ENCODE data around the gene CKB. TPM values are rescaled to one million over a fixed set of nuclear protein-coding genes. Genes with fewer than 3 reads are reported as not detected.
A peak's percentile ranks its signal among the peaks of the same experiment; 100 is the strongest.

CKB gene
- total RNA-seq, 2 experiments from 2014 or later, result 5.9 to 6.1 TPM

DNA sequence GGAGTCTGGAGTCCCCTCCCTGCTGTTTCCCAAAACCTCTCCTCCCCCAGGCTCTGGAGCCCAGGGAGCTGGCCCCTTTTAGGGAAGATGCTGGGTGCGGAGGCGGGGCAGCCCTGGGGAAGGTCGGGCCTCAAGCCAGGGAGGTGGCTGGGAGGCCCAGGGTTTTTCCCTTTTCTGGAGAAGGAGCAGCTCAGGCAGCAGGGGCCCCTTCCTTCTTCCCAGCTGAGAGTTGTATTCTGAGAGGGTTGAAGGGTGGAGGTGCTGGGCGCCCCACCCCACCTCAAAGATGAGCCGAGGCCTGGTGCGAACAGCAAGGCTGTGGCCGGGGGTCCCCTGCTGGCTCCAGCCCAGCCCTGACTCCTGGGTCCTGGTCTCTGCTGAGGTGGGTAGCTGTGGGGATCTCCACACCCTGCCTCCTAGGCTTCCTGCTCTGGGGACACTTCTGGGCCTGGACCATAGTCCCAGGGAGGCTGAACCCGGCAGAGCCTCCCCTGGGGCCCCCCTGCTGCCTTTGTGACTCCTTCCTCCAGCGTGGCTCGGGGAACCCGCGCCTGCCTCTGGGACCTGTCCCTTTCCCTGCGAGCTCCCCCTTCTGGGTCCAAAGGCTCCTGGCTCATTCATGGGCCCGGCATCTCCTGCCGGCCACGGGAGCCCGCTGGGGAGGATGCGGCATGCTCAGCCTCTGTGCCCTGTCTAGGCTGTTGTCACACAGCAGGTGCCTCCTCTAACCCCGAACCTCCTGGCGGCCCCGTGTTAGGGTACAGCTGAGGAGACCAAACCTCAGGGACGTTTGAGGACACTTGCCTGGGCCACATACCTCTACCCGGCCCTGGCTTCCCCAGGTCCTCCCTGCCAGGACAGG is 10.7 kb upstream of the CKB start:
- ChIA-PET POLR2A (no interaction called here), CTCF (interaction anchor here (1.3 kb wide), 1 partner anchor 14 kb away, joined by 4 read pairs; no protein-coding TSS in a partner anchor)
- H3K4me1 Mint-ChIP-seq (ENCODE audit: low read depth), result peaks cover 25% of the 10 kb centered on the region
- DNase-seq, result no peak
- H3K27me3 Mint-ChIP-seq, result no peaks in the 10 kb centered on the region
- H3K4me3 Mint-ChIP-seq, result no peak overlapping the region
- intact Hi-C loops (cut with micrococcal nuclease), result no loop called here
- H3K36me3 Mint-ChIP-seq, result peaks cover 4% of the 10 kb centered on the region
- no peaks in the 10 kb centered on the region for H3K9me3 Mint-ChIP-seq
- H3K27ac Mint-ChIP-seq, result no peak overlapping the region

GRCh38 chr14:103532216-103533136 is 9.8 kb upstream of the CKB start:
- ChIA-PET CTCF (interaction anchor here (1.3 kb wide), 2 partner anchors 14 to 15 kb away, joined by 3 to 4 read pairs; no protein-coding TSS in a partner anchor), POLR2A (no interaction called here)
- H3K27ac Mint-ChIP-seq, result no peak overlapping the region
- no peak for DNase-seq
- no peak overlapping the region for H3K4me3 Mint-ChIP-seq
- H3K36me3 Mint-ChIP-seq, result peaks cover 4% of the 10 kb centered on the region
- H3K27me3 Mint-ChIP-seq, result no peaks in the 10 kb centered on the region
- intact Hi-C loops (cut with micrococcal nuclease), result no loop called here
- H3K4me1 Mint-ChIP-seq (ENCODE audit: low read depth), result peaks cover 32% of the 10 kb centered on the region
- no peaks in the 10 kb centered on the region for H3K9me3 Mint-ChIP-seq

DNA sequence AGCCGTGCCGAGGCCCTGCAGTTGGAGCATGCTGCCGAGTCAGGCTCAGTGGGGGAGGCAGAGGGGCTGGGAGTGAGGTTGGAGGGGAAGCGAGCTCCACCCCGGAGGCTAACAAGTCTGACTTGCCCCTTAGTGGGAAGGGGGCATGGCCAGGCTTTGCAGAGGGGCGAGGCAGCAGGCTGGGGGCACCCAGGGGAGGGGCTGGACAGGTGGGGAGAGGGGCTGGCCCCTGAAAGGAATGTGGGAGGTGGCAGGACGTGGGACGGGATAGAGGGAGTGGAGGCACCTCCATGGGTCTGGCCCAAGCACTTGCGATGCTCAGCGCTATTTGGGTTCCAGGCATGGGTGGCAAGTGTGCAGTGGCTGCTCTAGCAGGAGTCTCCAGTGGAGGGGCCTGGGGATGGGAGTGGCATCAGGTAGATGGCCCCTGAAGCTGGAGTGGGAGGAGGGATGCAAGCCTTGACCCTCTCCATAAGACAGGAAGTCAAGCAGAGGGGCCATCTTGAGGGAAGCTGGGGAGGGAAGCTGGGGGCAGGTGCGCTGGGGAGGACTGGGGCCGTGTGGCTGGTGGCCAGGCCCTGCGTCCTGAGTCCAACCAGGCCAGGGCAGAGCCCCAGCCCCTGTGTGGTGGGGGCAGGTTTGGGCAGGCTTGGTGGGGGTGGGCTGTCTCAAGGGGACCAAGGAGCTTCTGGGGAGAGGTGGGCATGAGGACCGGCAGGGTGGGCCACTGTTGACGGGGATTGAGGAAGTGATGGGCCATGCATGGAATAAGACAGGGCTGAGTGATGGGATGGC is 9.0 kb upstream of the CKB start:
- intact Hi-C loops (cut with micrococcal nuclease), result no loop called here
- Mint-ChIP-seq H3K36me3 (peaks cover 4% of the 10 kb centered on the region), H3K27me3 (no peaks in the 10 kb centered on the region), H3K4me3 (peak overlapping the region; percentile 28), H3K27ac (no peak overlapping the region), H3K4me1 (ENCODE audit: low read depth) (peaks cover 37% of the 10 kb centered on the region), H3K9me3 (no peaks in the 10 kb centered on the region)
- ChIA-PET CTCF (interaction anchor here (1.1 to 4.7 kb wide), 3 partner anchors 13 to 32 kb away, joined by 3 to 38 read pairs (median 3); no protein-coding TSS in a partner anchor), POLR2A (no interaction called here)
- DNase-seq, result no peak

DNA sequence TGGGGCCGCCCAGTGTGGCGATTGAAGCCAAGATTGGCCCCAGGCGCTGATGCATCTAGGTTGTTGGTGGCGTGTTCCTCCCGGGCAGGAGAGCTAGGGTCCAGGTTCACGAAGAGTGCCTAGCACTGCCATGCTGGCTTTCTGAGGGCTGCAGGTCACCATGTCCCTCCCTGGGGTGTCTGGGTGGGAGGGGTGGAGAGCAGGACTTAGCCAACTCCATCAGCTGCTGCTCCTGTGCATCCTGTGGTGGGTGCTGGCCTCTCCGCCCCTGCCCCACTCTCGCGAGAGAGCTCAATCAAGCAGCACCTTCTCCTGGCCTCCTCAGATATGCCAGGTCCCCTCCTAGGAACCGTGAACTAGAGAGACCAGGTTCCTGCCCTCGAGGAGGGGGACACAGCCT is 8.2 kb upstream of the CKB start:
- CTCF ChIA-PET, result interaction anchor here (0.9 to 4.7 kb wide), 3 partner anchors 12 to 31 kb away, joined by 3 to 38 read pairs (median 3); no protein-coding TSS in a partner anchor
- peak overlapping the region; percentile 94 for H3K4me3 Mint-ChIP-seq

GRCh38 chr14:103530390-103530789 is 7.8 kb upstream of the CKB start:
- H3K27ac Mint-ChIP-seq, result no peak overlapping the region
- DNase-seq, result peak; percentile 48

More for the DNA sequence above, 8.2 kb upstream of the CKB start:
- no peak for DNase-seq
- POLR2A ChIA-PET, result interaction anchor here (0.9 kb wide), 1 partner anchor 31 kb away, joined by 3 read pairs; no protein-coding TSS in a partner anchor
- H3K36me3 Mint-ChIP-seq, result peaks cover 4% of the 10 kb centered on the region
- H3K27me3 Mint-ChIP-seq, result no peaks in the 10 kb centered on the region
- H3K4me1 Mint-ChIP-seq (ENCODE audit: low read depth), result peaks cover 37% of the 10 kb centered on the region
- no peaks in the 10 kb centered on the region for H3K9me3 Mint-ChIP-seq
- no peak overlapping the region for H3K27ac Mint-ChIP-seq
- intact Hi-C loops (cut with micrococcal nuclease), result no loop called here

DNA sequence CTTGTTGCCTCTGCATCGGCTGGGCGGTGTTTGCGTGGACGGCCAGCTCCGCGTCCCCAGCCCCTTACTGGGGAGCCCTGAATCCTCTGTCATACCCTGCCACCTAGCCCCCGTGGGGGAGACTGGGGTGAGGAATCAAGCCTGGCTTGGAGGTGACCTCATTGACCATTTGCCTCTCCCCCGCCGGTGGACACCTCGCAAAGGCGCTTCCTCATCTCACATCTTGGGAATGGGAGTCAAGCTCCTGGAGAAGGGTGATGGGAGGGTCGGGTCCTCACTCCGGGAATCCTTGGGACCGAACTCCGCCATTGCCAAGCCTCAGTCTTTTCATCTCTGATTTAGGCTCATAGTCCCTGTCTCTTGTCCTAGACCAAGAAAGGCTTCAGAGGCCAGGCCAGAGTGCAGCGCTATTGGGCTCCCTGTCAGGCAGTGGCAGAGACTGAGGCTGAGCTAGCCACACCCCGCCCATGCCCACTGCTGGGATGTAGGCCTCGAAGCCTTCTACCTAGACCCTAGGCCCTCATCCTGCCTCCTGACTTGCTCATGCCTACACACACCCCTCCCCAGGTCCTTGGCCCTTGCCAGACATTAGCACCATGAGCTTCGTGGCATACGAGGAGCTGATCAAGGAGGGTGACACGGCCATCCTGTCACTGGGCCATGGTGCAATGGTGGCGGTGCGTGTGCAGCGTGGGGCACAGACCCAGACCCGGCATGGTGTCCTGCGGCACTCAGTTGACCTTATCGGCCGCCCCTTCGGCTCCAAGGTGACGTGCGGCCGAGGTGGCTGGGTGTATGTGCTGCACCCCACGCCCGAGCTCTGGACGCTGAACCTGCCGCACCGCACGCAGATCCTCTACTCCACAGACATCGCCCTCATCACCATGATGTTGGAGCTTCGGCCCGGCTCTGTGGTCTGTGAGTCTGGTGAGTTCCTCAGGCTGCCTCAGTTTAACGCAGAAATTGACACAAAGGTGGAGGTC is 7.0 kb upstream of the CKB start:
- peak overlapping the region; percentile 94 for H3K4me3 Mint-ChIP-seq
- CTCF ChIA-PET, result interaction anchor here (0.9 to 4.7 kb wide), 4 partner anchors 9 to 21 kb away, joined by 3 to 38 read pairs (median 4); no protein-coding TSS in a partner anchor

More at GRCh38 chr14:103530390-103530789, 7.8 kb upstream of the CKB start:
- Mint-ChIP-seq H3K4me3 (peak overlapping the region; percentile 94), H3K27me3 (no peaks in the 10 kb centered on the region), H3K36me3 (peaks cover 4% of the 10 kb centered on the region), H3K4me1 (ENCODE audit: low read depth) (peaks cover 37% of the 10 kb centered on the region), H3K9me3 (no peaks in the 10 kb centered on the region)
- intact Hi-C loops (cut with micrococcal nuclease), result no loop called here
- CTCF ChIA-PET, result interaction anchor here (0.9 to 4.7 kb wide), 5 partner anchors 9 to 31 kb away, joined by 3 to 38 read pairs (median 3); no protein-coding TSS in a partner anchor
- POLR2A ChIA-PET, result interaction anchor here (0.9 kb wide), 1 partner anchor 31 kb away, joined by 3 read pairs; no protein-coding TSS in a partner anchor

DNA sequence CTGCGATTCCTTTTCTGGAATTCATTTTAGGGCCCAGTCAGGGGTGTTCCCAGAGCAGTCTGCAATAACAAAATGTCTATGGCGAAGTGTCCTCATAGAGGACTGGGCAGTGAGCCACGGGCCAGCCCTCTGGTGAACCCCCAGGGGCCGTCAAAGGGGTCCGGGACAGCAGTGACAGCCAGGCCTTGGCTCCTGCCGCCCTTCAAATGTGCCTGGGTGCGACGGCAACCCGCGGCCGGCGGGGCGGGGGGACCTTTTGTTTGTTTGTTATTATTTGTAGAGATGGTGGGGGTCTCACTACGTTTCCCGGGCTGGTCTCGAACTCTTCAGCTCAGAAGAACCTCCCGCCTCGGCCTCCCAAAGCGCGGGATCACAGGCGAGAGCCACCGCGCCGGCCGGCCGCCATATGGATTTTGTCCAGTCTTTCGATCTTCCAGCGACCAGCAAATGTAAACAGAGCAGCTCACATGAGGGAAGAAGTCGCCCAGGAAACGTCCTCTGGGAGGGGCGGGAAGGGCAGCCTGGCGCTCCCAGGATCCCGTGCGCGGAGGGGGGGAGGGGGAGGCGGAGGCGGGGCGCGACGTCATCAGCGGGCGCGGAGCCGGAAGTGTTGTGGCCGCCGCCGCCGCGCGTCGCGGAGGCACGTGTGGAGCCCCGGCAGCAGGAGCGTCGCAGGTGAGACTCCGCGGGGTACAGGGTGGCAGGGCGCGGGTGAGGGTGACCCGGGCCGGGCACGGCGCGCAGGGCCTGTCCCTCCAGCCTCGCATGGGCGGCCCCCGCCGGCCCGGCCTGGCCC is 6.2 kb upstream of the CKB start, which contains the start of gene TRMT61A:
Gene TRMT61A, plus strand, starts transcription at position 610 of the 796 bp plus-strand sequence. CDS start 783 bp downstream, outside the sequence.
- Mint-ChIP-seq H3K27ac (peak within 1 kb of the TSS; percentile 85), H3K36me3 (peaks cover 4% of the 10 kb centered on the region), H3K27me3 (peaks cover under 1% of the 10 kb centered on the region), H3K9me3 (no peaks in the 10 kb centered on the region), H3K4me1 (ENCODE audit: low read depth) (peaks cover 37% of the 10 kb centered on the region), H3K4me3 (peak within 1 kb of the TSS; percentile 94)
- POLR2A ChIA-PET, result interaction anchor here (1.1 kb wide), 1 partner anchor 33 kb away, joined by 4 read pairs; the partner anchor contains the start of gene BAG5
- DNase-seq, result peak; percentile 88
- CTCF ChIA-PET, result interaction anchor here (1.3 to 4.7 kb wide), 3 partner anchors 8 to 17 kb away, joined by 4 to 38 read pairs (median 5); no protein-coding TSS in a partner anchor
- intact Hi-C loops (cut with micrococcal nuclease), result loop anchor here (2.0 to 10.0 kb wide), 2 partner anchors 34 to 194 kb away; partner anchors contain the start of genes BAG5, COA8 and EIF5

More for the DNA sequence above, 7.0 kb upstream of the CKB start:
- DNase-seq, result no peak
- no peaks in the 10 kb centered on the region for H3K9me3 Mint-ChIP-seq
- POLR2A ChIA-PET, result interaction anchor here (1.1 kb wide), 1 partner anchor 32 kb away, joined by 4 read pairs; the partner anchor contains the start of gene BAG5
- H3K27ac Mint-ChIP-seq, result peak overlapping the region; percentile 78
- intact Hi-C loops (cut with micrococcal nuclease), result loop anchor here (2.0 to 10.0 kb wide), 2 partner anchors 33 to 195 kb away; partner anchors contain the start of genes BAG5, COA8 and EIF5
- peaks cover 37% of the 10 kb centered on the region for H3K4me1 Mint-ChIP-seq (ENCODE audit: low read depth)
- peaks cover 4% of the 10 kb centered on the region for H3K36me3 Mint-ChIP-seq
- no peaks in the 10 kb centered on the region for H3K27me3 Mint-ChIP-seq

GRCh38 chr14:103528146-103528586 is 5.5 kb upstream of the CKB start:
- POLR2A ChIA-PET, result interaction anchor here (1.1 to 1.3 kb wide), 2 partner anchors 11 to 34 kb away, joined by 3 to 4 read pairs; partner anchors contain the start of gene BAG5
- intact Hi-C loops (cut with micrococcal nuclease), result loop anchor here (2.0 to 10.0 kb wide), 2 partner anchors 35 to 193 kb away; partner anchors contain the start of genes BAG5, COA8 and EIF5
- Mint-ChIP-seq H3K4me1 (ENCODE audit: low read depth) (peaks cover 40% of the 10 kb centered on the region), H3K27ac (peak overlapping the region; percentile 85), H3K36me3 (peaks cover 4% of the 10 kb centered on the region), H3K4me3 (peak overlapping the region; percentile 94), H3K9me3 (no peaks in the 10 kb centered on the region), H3K27me3 (peaks cover 4% of the 10 kb centered on the region)
- CTCF ChIA-PET, result interaction anchor here (1.6 to 4.7 kb wide), 2 partner anchors 10 to 18 kb away, joined by 5 to 38 read pairs; no protein-coding TSS in a partner anchor
- no peak for DNase-seq
